Measurements from ENCODE around the gene LZTR1. TPM values are rescaled to one million over a fixed set of nuclear protein-coding genes. Genes with fewer than 3 reads are reported as not detected.

Gene LZTR1
- total and polyA plus RNA-seq, 2 donors: 14.7 to 49.2 TPM

DNA sequence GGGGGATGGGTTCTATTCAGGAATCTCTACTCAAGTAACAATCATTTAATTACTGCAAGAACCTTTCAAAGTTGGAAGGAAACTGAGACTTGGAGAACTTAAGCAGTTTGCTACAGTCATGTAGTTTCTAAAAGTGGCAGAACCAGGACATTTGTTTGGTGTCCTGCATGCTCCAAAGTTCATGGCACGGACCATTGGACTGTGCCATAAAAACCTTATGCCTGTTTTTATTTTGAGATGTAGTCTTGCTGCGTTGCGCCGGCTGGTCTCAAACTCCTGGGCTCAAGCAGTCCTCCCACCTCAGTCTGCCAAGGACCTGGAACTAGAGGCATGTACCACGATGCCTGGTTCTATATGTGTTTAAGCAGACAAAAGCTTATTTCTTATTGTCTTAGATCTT, 33.6 kb upstream of the LZTR1 start:
- H3K4me1 ChIP-seq (ENCODE audit: control insufficient read depth in 2 of 2, insufficient read depth in 2 of 2, low read length in 2 of 2): peaks cover 0 to 12% of the 10 kb centered on the region in 2 donors
- H3K36me3 ChIP-seq (ENCODE audit: control insufficient read depth in 2 of 2, insufficient read depth in 2 of 2, low read length in 1 of 2): peaks cover 47 to 69% of the 10 kb centered on the region in 2 donors
- no peak overlapping the region for H3K4me3 ChIP-seq (ENCODE audit: low read length in 2 of 2)
- no peak for DNase-seq (ENCODE audit: low read depth in 6 of 9, low spot score in 9 of 9)
- no peaks in the 10 kb centered on the region for H3K27me3 ChIP-seq (ENCODE audit: control insufficient read depth in 2 of 2, insufficient read depth in 1 of 2, low read length in 1 of 2)
- WGBS: 85% methylated on average over 5 of the region's 5 CpGs
- H3K9me3 ChIP-seq (ENCODE audit: control insufficient read depth in 2 of 2, insufficient read depth in 1 of 2, low read length in 1 of 2): no peaks in the 10 kb centered on the region
- H3K27ac ChIP-seq (ENCODE audit: low read depth in 1 of 2, low read length in 1 of 2): no peak overlapping the region

DNA sequence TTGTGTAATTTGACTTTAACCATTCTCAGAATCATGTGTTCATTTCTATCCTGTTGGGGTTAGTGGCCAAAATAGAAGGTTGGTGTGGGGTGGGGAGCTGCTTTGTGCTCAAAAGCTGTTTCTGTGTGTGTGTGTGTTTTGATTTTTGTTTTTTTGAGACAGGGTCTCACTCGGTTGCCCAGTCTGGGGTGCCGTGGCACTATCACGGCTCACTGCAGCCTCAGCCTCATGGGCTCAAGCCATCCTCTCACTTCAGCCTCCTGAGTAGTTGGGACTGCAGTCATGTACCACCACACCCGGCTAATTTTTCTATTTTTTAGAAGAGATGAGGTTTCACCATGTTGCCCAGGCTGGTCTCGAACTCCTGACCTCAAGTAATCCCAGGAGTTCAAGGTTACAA, 33.1 kb upstream of the LZTR1 start:
- WGBS: 97% methylated on average over 5 of the region's 5 CpGs
- Histone ChIP-seq H3K27me3 (ENCODE audit: control insufficient read depth in 2 of 2, insufficient read depth in 1 of 2, low read length in 1 of 2) (no peaks in the 10 kb centered on the region), H3K4me1 (ENCODE audit: control insufficient read depth in 2 of 2, insufficient read depth in 2 of 2, low read length in 2 of 2) (peaks cover 0 to 14% of the 10 kb centered on the region in 2 donors), H3K27ac (ENCODE audit: low read depth in 1 of 2, low read length in 1 of 2) (no peak overlapping the region), H3K9me3 (ENCODE audit: control insufficient read depth in 2 of 2, insufficient read depth in 1 of 2, low read length in 1 of 2) (no peaks in the 10 kb centered on the region), H3K36me3 (ENCODE audit: control insufficient read depth in 2 of 2, insufficient read depth in 2 of 2, low read length in 1 of 2) (peaks cover 52 to 71% of the 10 kb centered on the region in 2 donors), H3K4me3 (ENCODE audit: low read length in 2 of 2) (no peak overlapping the region)
- no peak for DNase-seq (ENCODE audit: low read depth in 6 of 9, low spot score in 9 of 9)

GRCh38 chr22:20949698-20950183, 32.4 kb upstream of the LZTR1 start:
- Histone ChIP-seq H3K4me1 (ENCODE audit: control insufficient read depth in 2 of 2, insufficient read depth in 2 of 2, low read length in 2 of 2) (peaks cover 0 to 14% of the 10 kb centered on the region in 2 donors), H3K9me3 (ENCODE audit: control insufficient read depth in 2 of 2, insufficient read depth in 1 of 2, low read length in 1 of 2) (no peaks in the 10 kb centered on the region), H3K27me3 (ENCODE audit: control insufficient read depth in 2 of 2, insufficient read depth in 1 of 2, low read length in 1 of 2) (no peaks in the 10 kb centered on the region), H3K4me3 (ENCODE audit: low read length in 2 of 2) (no peak overlapping the region), H3K27ac (ENCODE audit: low read depth in 1 of 2, low read length in 1 of 2) (no peak overlapping the region), H3K36me3 (ENCODE audit: control insufficient read depth in 2 of 2, insufficient read depth in 2 of 2, low read length in 1 of 2) (peaks cover 52 to 70% of the 10 kb centered on the region in 2 donors)
- DNase-seq (ENCODE audit: low read depth in 6 of 9, low spot score in 9 of 9): no peak
- 74% methylated on average over 13 of the region's 13 CpGs for WGBS

GRCh38 chr22:20951151-20951931, 30.8 kb upstream of the LZTR1 start:
- peaks cover 55 to 60% of the 10 kb centered on the region in 2 donors for H3K36me3 ChIP-seq (ENCODE audit: control insufficient read depth in 2 of 2, insufficient read depth in 2 of 2, low read length in 1 of 2)
- WGBS: 97% methylated on average over 10 of the region's 10 CpGs
- H3K27ac ChIP-seq (ENCODE audit: low read depth in 1 of 2, low read length in 1 of 2): no peak overlapping the region
- peaks cover 0 to 15% of the 10 kb centered on the region in 2 donors for H3K4me1 ChIP-seq (ENCODE audit: control insufficient read depth in 2 of 2, insufficient read depth in 2 of 2, low read length in 2 of 2)
- DNase-seq (ENCODE audit: low read depth in 6 of 9, low spot score in 9 of 9): no peak
- peaks cover 7 to 9% of the 10 kb centered on the region in 2 donors for H3K27me3 ChIP-seq (ENCODE audit: control insufficient read depth in 2 of 2, insufficient read depth in 1 of 2, low read length in 1 of 2)
- H3K9me3 ChIP-seq (ENCODE audit: control insufficient read depth in 2 of 2, insufficient read depth in 1 of 2, low read length in 1 of 2): peaks cover under 1 to 2% of the 10 kb centered on the region in 2 donors
- H3K4me3 ChIP-seq (ENCODE audit: low read length in 2 of 2): no peak overlapping the region

DNA sequence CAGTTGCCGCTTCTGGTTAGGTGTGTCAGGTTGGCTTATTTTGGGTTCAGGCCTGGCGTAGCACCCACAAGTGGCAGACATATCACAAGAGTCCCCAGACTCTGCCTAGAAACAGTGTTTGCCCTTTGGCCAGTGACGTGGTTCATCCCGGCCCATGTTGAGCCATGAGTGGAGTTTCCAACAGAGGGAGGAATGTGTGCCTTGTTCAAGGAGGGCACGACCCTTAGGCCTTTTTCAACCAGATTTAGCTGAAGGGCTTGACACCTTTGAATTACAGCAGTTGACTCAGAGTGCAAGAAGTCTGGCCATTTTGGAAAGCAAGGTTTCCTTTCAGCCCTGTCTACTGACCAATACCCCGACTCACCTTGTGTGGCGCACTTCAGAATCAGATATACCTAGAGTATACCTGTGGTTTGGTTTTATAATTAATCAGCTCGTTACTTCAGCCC, 30.1 kb upstream of the LZTR1 start:
- Histone ChIP-seq H3K4me1 (ENCODE audit: control insufficient read depth in 2 of 2, insufficient read depth in 2 of 2, low read length in 2 of 2) (peaks cover 0 to 18% of the 10 kb centered on the region in 2 donors), H3K9me3 (ENCODE audit: control insufficient read depth in 2 of 2, insufficient read depth in 1 of 2, low read length in 1 of 2) (peaks cover 1 to 5% of the 10 kb centered on the region in 2 donors), H3K4me3 (ENCODE audit: low read length in 2 of 2) (no peak overlapping the region), H3K27me3 (ENCODE audit: control insufficient read depth in 2 of 2, insufficient read depth in 1 of 2, low read length in 1 of 2) (peaks cover 13 to 15% of the 10 kb centered on the region in 2 donors), H3K36me3 (ENCODE audit: control insufficient read depth in 2 of 2, insufficient read depth in 2 of 2, low read length in 1 of 2) (peaks cover 51 to 58% of the 10 kb centered on the region in 2 donors), H3K27ac (ENCODE audit: low read depth in 1 of 2, low read length in 1 of 2) (no peak overlapping the region)
- DNase-seq (ENCODE audit: low read depth in 6 of 9, low spot score in 9 of 9): no peak
- WGBS: 97% methylated on average over 8 of the region's 8 CpGs

DNA sequence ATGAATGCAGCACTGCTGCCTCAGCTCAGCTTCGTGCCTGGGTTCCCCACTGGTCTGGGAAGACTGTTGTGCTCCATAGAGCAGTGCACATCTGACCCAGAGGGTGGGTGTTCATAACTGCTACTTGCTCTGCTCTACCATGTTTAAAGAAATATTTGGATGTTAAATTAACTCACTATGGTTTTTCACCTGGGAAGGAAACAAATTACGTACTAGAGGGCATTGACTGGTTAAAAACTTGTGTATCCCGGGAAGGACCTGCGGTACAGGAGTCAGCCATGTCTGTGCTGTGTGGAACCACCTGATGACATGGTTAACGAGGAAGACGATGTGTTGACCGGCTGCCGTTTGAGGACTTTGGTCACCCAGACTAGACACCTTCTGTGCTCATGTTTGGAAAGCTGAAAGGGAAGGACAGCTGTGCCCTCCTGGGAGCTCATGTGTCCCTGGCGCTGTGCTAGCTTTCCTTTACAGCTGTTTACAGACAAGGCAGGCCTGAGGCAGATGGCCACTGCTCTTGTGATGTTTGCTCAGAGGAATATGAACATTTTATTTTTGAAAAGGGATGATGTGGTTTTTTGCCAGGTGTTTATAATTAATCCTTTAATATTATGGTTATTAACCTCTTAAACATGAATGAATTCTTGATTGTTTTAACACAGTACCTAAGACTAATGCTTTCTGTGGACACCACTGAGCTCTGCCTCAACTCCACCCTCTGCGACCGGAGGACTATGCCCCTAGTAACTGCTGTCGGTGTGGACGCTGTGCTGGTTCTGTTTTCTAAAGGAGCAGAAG, 29.4 kb upstream of the LZTR1 start:
- Histone ChIP-seq H3K36me3 (ENCODE audit: control insufficient read depth in 2 of 2, insufficient read depth in 2 of 2, low read length in 1 of 2) (peaks cover 50 to 57% of the 10 kb centered on the region in 2 donors), H3K27ac (ENCODE audit: low read depth in 1 of 2, low read length in 1 of 2) (no peak overlapping the region), H3K4me3 (ENCODE audit: low read length in 2 of 2) (no peak overlapping the region), H3K9me3 (ENCODE audit: control insufficient read depth in 2 of 2, insufficient read depth in 1 of 2, low read length in 1 of 2) (peaks cover 1 to 5% of the 10 kb centered on the region in 2 donors), H3K4me1 (ENCODE audit: control insufficient read depth in 2 of 2, insufficient read depth in 2 of 2, low read length in 2 of 2) (peaks cover 0 to 18% of the 10 kb centered on the region in 2 donors), H3K27me3 (ENCODE audit: control insufficient read depth in 2 of 2, insufficient read depth in 1 of 2, low read length in 1 of 2) (peaks cover 19 to 23% of the 10 kb centered on the region in 2 donors)
- DNase-seq (ENCODE audit: low read depth in 6 of 9, low spot score in 9 of 9): no peak
- 97% methylated on average over 13 of the region's 13 CpGs for WGBS

DNA sequence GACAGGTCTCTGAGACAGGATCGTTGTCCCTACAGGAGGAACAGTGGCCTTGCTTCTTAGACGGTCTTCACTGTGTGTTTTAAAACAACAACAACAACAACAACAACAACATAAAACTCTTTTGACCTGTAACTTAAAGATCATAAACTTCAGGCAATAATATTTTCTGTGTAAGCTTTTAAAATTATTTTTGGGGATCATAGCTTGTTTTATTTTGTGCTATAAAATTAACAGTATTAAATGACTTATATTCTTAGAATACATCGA, 28.8 kb upstream of the LZTR1 start:
- H3K4me1 ChIP-seq (ENCODE audit: control insufficient read depth in 2 of 2, insufficient read depth in 2 of 2, low read length in 2 of 2): peaks cover 0 to 18% of the 10 kb centered on the region in 2 donors
- no peak overlapping the region for H3K27ac ChIP-seq (ENCODE audit: low read depth in 1 of 2, low read length in 1 of 2)
- no peak for DNase-seq (ENCODE audit: low read depth in 6 of 9, low spot score in 9 of 9)
- 95% methylated on average over 3 of the region's 3 CpGs for WGBS
- no peak overlapping the region for H3K4me3 ChIP-seq (ENCODE audit: low read length in 2 of 2)
- H3K9me3 ChIP-seq (ENCODE audit: control insufficient read depth in 2 of 2, insufficient read depth in 1 of 2, low read length in 1 of 2): peaks cover 1 to 5% of the 10 kb centered on the region in 2 donors
- H3K27me3 ChIP-seq (ENCODE audit: control insufficient read depth in 2 of 2, insufficient read depth in 1 of 2, low read length in 1 of 2): peaks cover 24 to 29% of the 10 kb centered on the region in 2 donors
- peaks cover 50 to 52% of the 10 kb centered on the region in 2 donors for H3K36me3 ChIP-seq (ENCODE audit: control insufficient read depth in 2 of 2, insufficient read depth in 2 of 2, low read length in 1 of 2)

DNA sequence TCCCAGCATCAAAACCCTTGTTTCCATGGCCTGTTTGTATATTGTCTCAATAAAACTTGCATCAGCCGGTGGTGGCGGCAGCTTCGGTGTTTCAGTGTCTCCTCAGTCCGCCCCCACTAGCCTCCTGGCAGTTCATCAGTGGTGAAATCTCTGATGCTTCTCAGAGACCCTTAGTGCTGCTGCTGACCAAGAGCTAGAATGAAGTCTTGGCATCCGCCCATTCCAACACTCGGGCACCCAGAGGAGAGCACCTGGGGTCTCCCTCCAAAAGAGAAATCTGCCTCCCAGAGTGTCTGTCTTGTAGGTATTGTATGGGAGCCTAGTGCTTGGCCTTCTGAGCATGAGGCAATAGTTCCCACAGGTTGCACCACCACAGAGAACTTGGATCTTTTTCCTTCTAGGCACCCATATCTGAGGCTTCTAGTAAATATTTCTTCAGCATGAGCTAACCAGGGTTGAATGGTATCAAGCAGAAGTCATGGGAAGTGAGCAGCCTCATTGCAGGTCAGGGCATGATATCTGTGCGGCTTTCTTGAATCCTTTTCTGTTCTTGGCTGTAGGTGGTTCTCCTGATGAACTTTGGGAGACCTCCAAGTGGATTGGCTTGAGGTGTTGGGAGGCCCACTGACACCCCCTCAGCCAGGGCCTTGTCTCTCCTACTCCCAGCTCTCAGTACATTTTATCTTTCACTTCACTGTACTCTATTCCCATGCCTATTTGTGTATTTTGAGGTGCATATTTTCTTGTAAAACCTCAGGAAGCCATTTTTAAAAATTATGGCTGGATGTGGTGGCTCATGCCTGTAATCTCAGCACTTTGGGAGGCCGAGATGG, 28.2 kb upstream of the LZTR1 start:
- 97% methylated on average over 8 of the region's 8 CpGs for WGBS
- no peak overlapping the region for H3K27ac ChIP-seq (ENCODE audit: low read depth in 1 of 2, low read length in 1 of 2)
- peaks cover 50% of the 10 kb centered on the region in 2 donors for H3K36me3 ChIP-seq (ENCODE audit: control insufficient read depth in 2 of 2, insufficient read depth in 2 of 2, low read length in 1 of 2)
- peaks cover 1 to 5% of the 10 kb centered on the region in 2 donors for H3K9me3 ChIP-seq (ENCODE audit: control insufficient read depth in 2 of 2, insufficient read depth in 1 of 2, low read length in 1 of 2)
- H3K27me3 ChIP-seq (ENCODE audit: control insufficient read depth in 2 of 2, insufficient read depth in 1 of 2, low read length in 1 of 2): peaks cover 28 to 35% of the 10 kb centered on the region in 2 donors
- no peak for DNase-seq (ENCODE audit: low read depth in 6 of 9, low spot score in 9 of 9)
- H3K4me3 ChIP-seq (ENCODE audit: low read length in 2 of 2): no peak overlapping the region
- peaks cover 0 to 17% of the 10 kb centered on the region in 2 donors for H3K4me1 ChIP-seq (ENCODE audit: control insufficient read depth in 2 of 2, insufficient read depth in 2 of 2, low read length in 2 of 2)

Measured in thymus (tissue), 11 donors.